Activated CD8-positive, alpha-beta T cell treated with anti-CD3 and anti-CD28 coated beads for 36 hours (primary cell): ENCODE data around the gene LSM4. TPM values are rescaled to one million over a fixed set of nuclear protein-coding genes. Genes with fewer than 3 reads are reported as not detected.

Source experiments
- ATAC-seq: fragments of 200-7000 bp; cut with Tn5 transposase; one replicate; pipeline ENCODE4 v1.10.0; 2021; ENCODE audit warnings: mild to moderate bottlenecking, moderate library complexity
- CTCF ChIA-PET: fragments of 350-600 bp; sonication (Branson Sonifier 250); formaldehyde crosslinking; loops from one replicate; lab custom pipeline; 2021; ENCODE audit warnings: antibody characterized with exemption; lab: Charles Lee
- POLR2A ChIA-PET: fragments of 350-600 bp; sonication (Branson Sonifier 250); formaldehyde crosslinking; loops from one replicate; lab custom pipeline; 2021; ENCODE audit warnings: antibody characterized with exemption; lab: Charles Lee
- DNase-seq: peaks from one replicate; pipeline ENCODE4 v3.0.0-alpha.2; 2020
- H3K27ac Mint-ChIP-seq: one replicate; pipeline ENCODE4 v1.8.0; 2021; ENCODE audit warnings: mild to moderate bottlenecking, mixed read lengths
- H3K27me3 Mint-ChIP-seq: one replicate; pipeline ENCODE4 v1.8.0; 2021; ENCODE audit warnings: mixed read lengths
- H3K36me3 Mint-ChIP-seq: one replicate; pipeline ENCODE4 v1.8.0; 2021; ENCODE audit warnings: low read depth, mixed read lengths
- H3K4me1 Mint-ChIP-seq: one replicate; pipeline ENCODE4 v1.8.0; 2021; ENCODE audit warnings: low read depth, mixed read lengths
- H3K4me3 Mint-ChIP-seq: one replicate; pipeline ENCODE4 v1.8.0; 2021; ENCODE audit warnings: mild to moderate bottlenecking, moderate library complexity, mixed read lengths
- H3K9me3 Mint-ChIP-seq: one replicate; pipeline ENCODE4 v1.8.0; 2021; ENCODE audit warnings: mixed read lengths
- CTCF ChIP-seq: fragments of 200-600 bp; IDR thresholded peaks from one replicate; pipeline ENCODE4 v1.8.0; 2022; ENCODE audit warnings: antibody characterized with exemption, mild to moderate bottlenecking
- intact Hi-C: fragments of 100-400 bp; cut with micrococcal nuclease; formaldehyde crosslinking; loops from one replicate; pipeline ENCODE4 v1.10.0; 2022
- total RNA-seq, 2 experiments: library from RNA; stranded (reverse); gene quantifications; one replicate each; pipeline ENCODE4 v1.2.3, GENCODE V29; 2021

The LSM4 gene
- total RNA-seq, 2 experiments from 2014 or later = 426 to 433 TPM

GRCh38 chr19:18274219-18274780 lies 48.6 kb downstream of the LSM4 start, which contains the start of gene IQCN:
TSS of gene IQCN (minus strand) at chr19:18274452. CDS start at chr19:18269478, 4,974 bp downstream.
- no peak for TF ChIP-seq CTCF
- peaks cover 23% of the 10 kb centered on the region for H3K36me3 Mint-ChIP-seq
- no peaks in the 10 kb centered on the region for H3K27me3 Mint-ChIP-seq
- no peaks in the 10 kb centered on the region for H3K9me3 Mint-ChIP-seq
- DNase-seq (peak; percentile 80), ATAC-seq (peak; percentile 80)
- intact Hi-C loops = no loop called here
- CTCF ChIA-PET = interaction anchor here (1.2 to 9.8 kb wide), 8 partner anchors 8 to 114 kb away, joined by 3 to 85 read pairs (median 4); partner anchors contain the start of gene LSM4
- H3K4me3 Mint-ChIP-seq = no peak within 1 kb of the TSS
- H3K4me1 Mint-ChIP-seq = peaks cover 30% of the 10 kb centered on the region
- H3K27ac Mint-ChIP-seq = peak within 1 kb of the TSS; percentile 63
- POLR2A ChIA-PET = interaction anchor here (0.6 to 2.4 kb wide), 9 partner anchors 17 to 69 kb away, joined by 3 to 10 read pairs (median 4); no protein-coding TSS in a partner anchor

- POLR2A ChIA-PET = interaction anchor here (0.6 to 2.4 kb wide), 10 partner anchors 16 to 187 kb away, joined by 3 to 10 read pairs (median 4); partner anchors contain the start of gene IL12RB1
- CTCF ChIA-PET = interaction anchor here (0.7 to 9.8 kb wide), 8 partner anchors 9 to 114 kb away, joined by 3 to 85 read pairs (median 4); a partner anchor contains a TSS
- Mint-ChIP-seq H3K4me3 (no peak overlapping the region), H3K27me3 (no peaks in the 10 kb centered on the region), H3K27ac (peak overlapping the region; percentile 63), H3K36me3 (peaks cover 17% of the 10 kb centered on the region), H3K9me3 (no peaks in the 10 kb centered on the region), H3K4me1 (peaks cover 28% of the 10 kb centered on the region)
- DNase-seq = no peak
- no peak for ATAC-seq
- TF ChIP-seq CTCF = no peak
- intact Hi-C loops = no loop called here
These were observed 49.2 kb downstream of the LSM4 start for GRCh38 chr19:18273561-18274218.

- H3K27ac Mint-ChIP-seq = no peak overlapping the region
- H3K4me1 Mint-ChIP-seq = peaks cover 19% of the 10 kb centered on the region
- ATAC-seq (no peak), DNase-seq (no peak)
- POLR2A ChIA-PET = interaction anchor here (0.8 to 0.9 kb wide), 4 partner anchors 9 to 59 kb away, joined by 3 to 4 read pairs (median 4); no protein-coding TSS in a partner anchor
- H3K36me3 Mint-ChIP-seq = peaks cover 4% of the 10 kb centered on the region
- no peaks in the 10 kb centered on the region for H3K9me3 Mint-ChIP-seq
- no peaks in the 10 kb centered on the region for H3K27me3 Mint-ChIP-seq
- TF ChIP-seq CTCF = no peak
- H3K4me3 Mint-ChIP-seq = no peak overlapping the region
- intact Hi-C loops = no loop called here
- CTCF ChIA-PET = interaction anchor here (0.7 to 9.8 kb wide), 8 partner anchors 8 to 138 kb away, joined by 3 to 85 read pairs (median 4); no protein-coding TSS in a partner anchor
These were observed 51.4 kb downstream of the LSM4 start for GRCh38 chr19:18271433-18271841.

GRCh38 chr19:18270326-18270725 lies 52.5 kb downstream of the LSM4 start:
- H3K4me1 Mint-ChIP-seq = peaks cover 13% of the 10 kb centered on the region
- H3K36me3 Mint-ChIP-seq = no peaks in the 10 kb centered on the region
- DNase-seq (no peak), ATAC-seq (no peak)
- ChIA-PET POLR2A (interaction anchor here (1.5 kb wide), 1 partner anchor 11 kb away, joined by 6 read pairs; the partner anchor contains the start of gene JUND), CTCF (interaction anchor here (0.7 to 9.8 kb wide), 5 partner anchors 9 to 256 kb away, joined by 4 to 85 read pairs (median 6); partner anchors contain the start of gene LSM4)
- no peaks in the 10 kb centered on the region for H3K9me3 Mint-ChIP-seq
- no peaks in the 10 kb centered on the region for H3K27me3 Mint-ChIP-seq
- no peak overlapping the region for H3K4me3 Mint-ChIP-seq
- H3K27ac Mint-ChIP-seq = no peak overlapping the region
- no peak for TF ChIP-seq CTCF
- intact Hi-C loops = no loop called here
